ENCODE measurements around the gene PEX1.
"Not testable (repeated sequence)": the region's sequence is repeated elsewhere in the genome, so short reads cannot be mapped to it uniquely, and the experiment has no call there.

DNA sequence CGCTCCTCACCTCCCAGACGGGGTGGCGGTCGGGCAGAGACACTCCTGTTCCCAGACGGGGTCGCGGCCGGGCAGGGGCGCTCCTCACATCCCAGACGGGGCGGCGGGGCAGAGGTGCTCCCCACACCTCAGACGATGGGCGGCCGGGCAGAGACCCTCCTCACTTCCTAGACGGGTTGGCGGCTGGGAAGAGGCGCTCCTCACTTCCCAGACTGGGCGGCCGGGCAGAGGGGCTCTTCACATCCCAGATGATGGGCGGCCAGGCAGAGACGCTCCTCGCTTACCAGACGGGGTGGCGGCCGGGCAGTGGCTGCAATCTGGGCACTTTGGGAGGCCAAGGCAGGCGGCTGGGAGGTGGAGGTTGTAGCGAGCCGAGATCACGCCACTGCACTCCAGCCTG is 16.8 kb upstream of the PEX1 start:
- TF ChIP-seq POLR2AphosphoS5 (IDR thresholded peaks at IDR 0.05); CTCF (IDR thresholded peaks at IDR 0.05); EP300 (IDR thresholded peaks at IDR 0.05; ENCODE audit: low read depth): not testable (repeated sequence)

Measured in transverse colon (tissue), 4 donors.